ENCODE data around the gene REXO5.

DNA sequence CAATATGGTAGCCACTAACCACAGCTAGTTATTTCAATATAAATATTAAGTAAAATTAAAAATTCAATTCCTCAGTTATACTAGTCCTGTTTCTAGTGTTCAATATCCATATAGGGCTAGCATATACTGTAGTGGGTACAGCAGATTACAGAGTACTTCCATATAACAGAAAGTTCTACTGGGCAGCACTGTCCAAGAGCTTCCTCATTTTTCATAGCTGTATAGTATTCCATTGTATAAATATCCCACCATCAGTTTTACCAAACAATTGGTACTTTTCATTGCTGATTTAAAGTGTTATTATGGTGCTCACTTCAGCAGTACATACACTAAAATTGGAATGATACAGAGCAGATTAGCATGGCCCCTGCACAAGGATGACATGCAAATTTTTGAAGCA lies 22.1 kb upstream of the REXO5 start:
- TF ChIP-seq RELA (IDR thresholded peaks at IDR 0.05; ENCODE audit: borderline replicate concordance, partially characterized antibody), result no peak
- TF ChIP-seq SIX5 (IDR thresholded peaks at IDR 0.05; ENCODE audit: low read depth, low read length, severe bottlenecking), result no peak
- TF ChIP-seq ZNF24 (IDR thresholded peaks at IDR 0.05), result no peak
- TF ChIP-seq, protein P1, sequence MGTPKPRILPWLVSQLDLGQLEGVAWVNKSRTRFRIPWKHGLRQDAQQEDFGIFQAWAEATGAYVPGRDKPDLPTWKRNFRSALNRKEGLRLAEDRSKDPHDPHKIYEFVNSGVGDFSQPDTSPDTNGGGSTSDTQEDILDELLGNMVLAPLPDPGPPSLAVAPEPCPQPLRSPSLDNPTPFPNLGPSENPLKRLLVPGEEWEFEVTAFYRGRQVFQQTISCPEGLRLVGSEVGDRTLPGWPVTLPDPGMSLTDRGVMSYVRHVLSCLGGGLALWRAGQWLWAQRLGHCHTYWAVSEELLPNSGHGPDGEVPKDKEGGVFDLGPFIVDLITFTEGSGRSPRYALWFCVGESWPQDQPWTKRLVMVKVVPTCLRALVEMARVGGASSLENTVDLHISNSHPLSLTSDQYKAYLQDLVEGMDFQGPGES (IDR thresholded peaks at IDR 0.05), result no peak
